IPS-NIHi7 (cell line): ENCODE data around the gene MGST2.
"Not testable (repeated sequence)": the region's sequence is repeated elsewhere in the genome, so short reads cannot be mapped to it uniquely, and the experiment has no call there.

Experiments
- DNase-seq: peaks from one replicate; pipeline ENCODE4 v3.0.0; 2012; ENCODE audit warnings: mixed read lengths; ENCODE audit errors: extremely low spot score

The MGST2 gene

GRCh38 chr4:139669890-139670289 lies 4.3 kb downstream of the MGST2 start:
- no peak for DNase-seq

DNA sequence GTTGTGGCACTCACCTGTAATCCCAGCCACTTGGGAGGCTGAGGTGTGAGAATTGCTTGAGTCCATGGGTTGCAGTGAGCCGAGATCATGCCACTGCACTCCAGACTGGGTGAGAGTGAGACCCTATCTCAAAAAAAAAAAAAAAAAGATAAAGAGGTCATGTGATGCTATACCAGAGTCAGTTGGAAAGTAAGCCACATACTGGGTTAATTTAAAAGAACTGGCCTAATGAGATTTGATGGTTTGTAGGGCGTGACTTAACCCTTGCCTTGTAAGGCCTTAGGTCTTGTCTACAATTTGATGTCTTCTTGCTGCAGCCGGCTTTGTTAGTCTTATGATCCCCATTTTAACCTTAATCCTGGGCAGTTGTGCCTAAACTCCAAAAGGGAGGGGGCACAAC lies 5.2 kb downstream of the MGST2 start:
- no peak for DNase-seq

DNA sequence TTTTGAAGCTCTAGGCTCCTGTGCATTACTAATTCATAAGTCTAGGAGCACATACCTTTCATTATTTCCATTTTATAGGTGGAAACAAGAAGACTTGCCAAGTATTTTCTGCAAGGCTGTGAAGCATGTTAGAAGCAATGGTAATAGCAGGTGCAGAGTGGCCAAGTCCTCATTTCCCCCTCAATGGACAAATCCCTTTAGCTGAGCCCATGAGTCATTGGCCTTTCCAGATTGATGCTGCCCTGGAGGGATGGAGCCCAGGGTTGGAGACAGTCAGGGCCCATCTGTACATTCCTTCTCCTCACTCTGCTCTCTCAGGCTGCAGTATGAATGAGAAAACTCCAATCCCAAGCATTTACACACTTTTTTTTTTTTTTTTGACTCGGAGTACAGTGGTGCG lies 6.6 kb downstream of the MGST2 start:
- DNase-seq, result no peak

- DNase-seq, result no peak
Measured at GRCh38 chr4:139672732-139673131, 7.1 kb downstream of the MGST2 start.

GRCh38 chr4:139674875-139675550 lies 9.4 kb downstream of the MGST2 start:
- no peak for DNase-seq

- DNase-seq, result no peak
Measured at GRCh38 chr4:139675651-139676050, 10.0 kb downstream of the MGST2 start.

DNA sequence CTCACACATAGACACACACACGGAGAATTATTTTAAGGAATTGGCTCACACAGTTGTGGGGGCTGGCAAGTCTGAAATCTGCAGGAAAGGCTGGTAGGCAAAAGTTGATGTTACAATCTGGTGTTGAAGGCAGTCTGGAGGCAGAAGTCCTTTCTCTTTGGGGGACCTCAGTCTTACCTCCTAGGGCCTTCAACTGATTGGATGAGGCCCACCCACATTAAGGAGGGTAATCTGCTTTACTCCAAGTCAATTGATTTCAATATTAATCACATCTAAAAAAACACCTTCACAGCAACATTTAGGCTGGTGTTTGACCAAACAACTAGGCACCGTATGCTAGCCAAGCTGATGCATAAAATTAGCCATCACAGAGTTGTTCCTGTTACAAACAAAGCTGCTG lies 10.7 kb downstream of the MGST2 start:
- DNase-seq, result no peak

DNA sequence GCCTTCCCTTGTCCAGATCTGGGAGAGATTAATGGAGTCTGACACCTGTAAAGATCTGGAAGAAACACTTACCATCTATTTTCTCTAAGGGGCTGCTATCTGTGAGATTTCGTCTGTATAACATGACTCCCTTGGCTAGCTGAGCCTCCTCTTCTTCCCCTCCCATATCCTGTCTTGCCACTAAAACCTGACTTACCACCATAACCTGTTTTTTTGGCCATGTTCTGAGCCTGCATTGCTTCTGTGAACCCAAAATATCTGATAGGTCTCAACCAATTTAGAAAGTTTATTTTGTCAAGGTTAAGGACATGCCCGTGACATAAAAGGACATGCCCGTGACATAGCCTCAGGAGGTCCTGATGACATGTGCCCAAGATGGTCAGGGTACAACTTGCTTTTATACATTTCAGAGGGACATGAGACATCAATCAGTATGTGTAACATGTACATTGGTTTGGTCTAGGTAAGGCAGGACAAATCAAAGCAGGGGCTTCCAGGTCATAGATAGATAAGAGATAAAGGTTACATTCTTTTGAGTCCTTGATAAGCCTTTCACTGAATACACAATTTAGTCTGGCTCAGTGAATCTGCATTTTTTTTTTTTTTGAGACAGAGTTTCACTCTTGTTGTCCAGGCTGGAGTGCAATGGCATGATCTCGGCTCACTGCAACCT lies 11.4 kb downstream of the MGST2 start:
- no peak for DNase-seq

DNA sequence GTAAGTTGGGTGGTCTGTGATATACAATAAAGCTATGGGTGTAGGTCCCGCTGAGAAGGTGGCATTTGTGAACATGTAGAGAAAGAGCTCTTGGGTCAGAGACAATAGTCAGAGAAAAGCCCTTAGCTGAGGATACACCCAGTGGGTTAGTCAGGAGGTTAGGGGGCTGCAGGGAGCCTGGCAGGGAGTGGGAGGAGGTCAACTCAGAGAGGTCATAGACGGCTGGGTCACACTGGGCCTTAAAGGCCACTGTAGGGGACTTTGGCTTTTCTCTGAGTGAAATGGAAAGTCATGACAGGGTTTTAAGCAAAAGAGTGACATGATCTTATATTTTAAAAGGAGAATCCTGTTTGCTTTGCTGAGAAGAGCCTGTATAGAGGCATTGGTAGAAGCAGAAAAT lies 16.7 kb downstream of the MGST2 start:
- DNase-seq, result no peak

DNA sequence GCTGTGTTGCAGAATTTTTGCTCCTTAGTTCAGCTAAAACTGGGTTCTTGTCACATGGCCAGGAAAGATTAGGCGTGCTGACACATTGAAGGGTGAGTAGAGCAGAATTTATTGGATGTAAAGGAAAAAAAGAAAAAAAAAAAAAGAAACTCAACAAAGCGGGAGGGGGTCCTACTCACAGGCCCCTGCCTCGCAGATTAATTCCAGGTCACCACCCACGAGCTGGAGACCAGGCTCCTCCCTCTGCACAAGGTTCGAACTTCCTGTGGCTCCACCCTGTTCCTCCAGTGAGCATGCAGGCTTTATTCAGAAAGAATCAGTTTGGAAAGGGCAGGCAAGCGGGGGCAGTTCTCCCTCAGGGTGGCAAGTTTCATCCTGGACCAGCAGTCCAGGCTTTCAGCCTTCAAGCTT lies 17.1 kb downstream of the MGST2 start:
- no peak for DNase-seq

GRCh38 chr4:139684351-139684750 lies 18.7 kb downstream of the MGST2 start:
- DNase-seq, result no peak

- no peak for DNase-seq
Measured at GRCh38 chr4:139685180-139685579, 19.6 kb downstream of the MGST2 start.

DNA sequence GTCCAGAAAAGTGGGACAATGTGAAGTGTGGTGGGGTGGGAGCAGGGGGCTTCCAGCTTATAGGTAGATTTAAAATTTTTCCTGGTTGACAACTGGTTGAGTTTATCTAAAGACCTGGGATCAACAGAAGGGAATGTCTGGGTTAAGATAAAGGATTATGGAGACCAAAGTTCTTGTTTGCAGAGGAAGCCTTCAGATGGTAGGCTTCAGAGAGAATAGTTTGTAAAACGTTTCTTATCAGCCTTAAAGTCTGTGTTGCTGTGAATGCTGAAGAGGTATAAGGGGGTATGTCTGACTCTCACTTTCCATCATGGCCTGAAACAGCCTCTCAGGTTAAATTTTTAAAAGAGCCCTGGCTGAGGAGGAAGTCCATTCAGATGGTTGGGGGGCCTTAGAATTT lies 20.5 kb downstream of the MGST2 start:
- no peak for DNase-seq

DNA sequence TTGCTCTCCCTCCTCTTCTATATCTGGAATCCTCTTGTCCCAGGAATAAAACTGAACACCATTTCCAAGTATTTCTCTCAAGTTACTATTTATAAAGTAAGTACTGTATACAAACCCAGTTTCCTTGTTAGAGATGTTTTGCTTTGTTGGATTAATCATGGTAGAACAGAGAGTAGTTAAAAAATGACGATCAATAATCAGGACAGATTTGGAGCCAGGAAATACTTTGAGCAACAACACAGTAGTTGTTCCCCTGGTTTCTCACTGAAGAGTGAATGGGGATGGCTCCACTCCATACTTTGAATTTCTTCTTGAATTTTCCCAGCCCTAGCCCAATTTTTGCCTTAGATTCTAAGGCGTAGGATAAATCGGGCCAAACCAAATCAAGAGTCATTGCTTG lies 21.4 kb downstream of the MGST2 start:
- no peak for DNase-seq

DNA sequence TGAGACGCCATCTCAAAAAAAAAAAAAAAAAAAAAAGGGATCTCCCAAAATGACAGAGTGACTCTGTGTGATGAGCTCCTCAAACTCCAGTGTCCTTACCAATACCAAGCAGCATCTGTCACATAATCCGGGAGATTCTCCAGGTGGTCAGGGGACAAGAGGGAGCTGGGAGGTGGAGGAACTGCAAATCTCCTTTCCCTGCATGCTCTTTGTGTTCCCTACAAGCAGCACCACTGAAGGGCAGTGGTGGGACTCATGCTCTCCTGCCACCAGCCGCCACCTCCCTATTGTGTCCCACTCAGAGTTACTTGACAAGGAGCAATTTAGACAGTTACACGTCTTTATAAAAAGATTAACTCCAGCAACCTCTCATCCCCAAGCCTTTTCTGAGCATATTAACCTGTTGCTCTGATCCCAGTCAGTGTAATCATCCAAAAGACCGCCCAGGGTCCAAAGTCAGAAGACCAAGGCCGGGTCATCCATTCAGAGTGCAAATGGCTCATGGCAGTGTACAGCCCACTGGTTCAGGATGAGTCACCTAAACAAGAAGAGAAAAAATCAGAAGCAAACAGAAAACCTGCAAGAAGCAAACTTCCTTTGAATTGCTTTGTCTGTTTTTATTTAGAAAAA lies 23.6 kb downstream of the MGST2 start:
- no peak for DNase-seq

GRCh38 chr4:139690419-139690818 lies 24.8 kb downstream of the MGST2 start:
- DNase-seq, result no peak

DNA sequence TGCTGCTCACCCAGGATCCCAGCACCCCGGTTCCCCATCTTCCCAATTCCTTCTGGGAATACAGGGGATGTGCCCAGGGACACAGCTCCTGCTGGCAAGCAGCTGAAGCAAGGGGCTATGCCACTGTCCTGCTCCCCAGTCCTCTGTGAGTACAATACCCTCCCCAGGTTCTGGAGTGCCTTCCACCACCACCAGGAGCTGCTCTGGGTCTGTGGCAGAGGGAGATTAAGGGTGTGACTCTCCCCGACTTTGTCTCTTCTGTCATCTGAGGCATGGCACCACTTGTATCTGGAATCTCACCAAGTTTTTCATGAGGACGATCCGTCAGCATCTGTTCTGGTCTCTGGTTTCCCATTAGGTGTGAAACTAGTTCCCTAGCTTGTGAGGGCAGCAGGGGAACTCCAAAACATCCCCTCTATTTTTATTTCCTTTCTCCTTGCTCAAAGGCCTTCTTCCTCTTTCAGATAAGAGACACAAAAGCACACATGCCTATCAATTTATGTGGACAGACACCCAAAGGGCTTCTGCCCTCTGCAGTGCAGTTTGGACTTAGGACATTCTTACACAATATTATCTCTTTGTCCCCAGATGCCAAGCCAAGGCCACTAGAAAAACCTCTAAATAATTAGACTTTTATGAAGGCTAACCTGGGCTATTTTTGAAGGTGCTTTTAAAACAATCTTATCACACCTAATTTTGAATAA lies 26.8 kb downstream of the MGST2 start:
- DNase-seq, result peak; percentile 33

GRCh38 chr4:139694522-139695107 lies 29.0 kb downstream of the MGST2 start:
- DNase-seq, result no peak

GRCh38 chr4:139696491-139696890 lies 30.9 kb downstream of the MGST2 start:
- DNase-seq, result no peak

GRCh38 chr4:139698167-139698925 lies 32.7 kb downstream of the MGST2 start:
- DNase-seq, result not testable (repeated sequence)

- no peak for DNase-seq
Measured at GRCh38 chr4:139700568-139700967, 34.9 kb downstream of the MGST2 start.
